Colonic mucosa (tissue), 4 donors: Measurements from ENCODE around the gene FBXO3. TPM values are rescaled to one million over a fixed set of nuclear protein-coding genes. Genes with fewer than 3 reads are reported as not detected.
"Not testable (repeated sequence)": the region's sequence is repeated elsewhere in the genome, so short reads cannot be mapped to it uniquely, and the experiment has no call there.

ENCODE experiments used
- DNase-seq: peaks from one replicate; pipeline ENCODE4 v3.0.0-alpha.2; 2020
- H3K27ac ChIP-seq: fragments of 200-600 bp; one replicate; pipeline ENCODE4 v1.8.0; 2021
- H3K27me3 ChIP-seq: fragments of 200-600 bp; one replicate; pipeline ENCODE4 v1.8.0; 2021
- H3K36me3 ChIP-seq: fragments of 200-600 bp; one replicate; pipeline ENCODE4 v1.8.0; 2021
- H3K4me1 ChIP-seq: fragments of 200-600 bp; one replicate; pipeline ENCODE4 v1.8.0; 2021; ENCODE audit warnings: mild to moderate bottlenecking
- H3K4me3 ChIP-seq: fragments of 200-600 bp; one replicate; pipeline ENCODE4 v1.8.0; 2021
- H3K9ac ChIP-seq, 2 donors: one replicate each; pipeline ENCODE4 v1.7.0; 2013; ENCODE audit warnings: control low read depth in 2 of 2, low read depth in 2 of 2, low read length in 2 of 2
- H3K9me3 ChIP-seq: fragments of 200-600 bp; one replicate; pipeline ENCODE4 v1.8.0; 2021
- intact Hi-C: fragments of 100-400 bp; cut with DNase I; formaldehyde crosslinking; loops from one replicate; pipeline ENCODE4 v1.14.1; 2022
- total RNA-seq, 2 donors: library from RNA; stranded (reverse); fragmentation: NEBNext Ultra II Directional in 1 of 2; extraction: Animal tissue kit (Norgen Biotek cat#: 25700) in 1 of 2; gene quantifications; one replicate each; pipeline ENCODE4 v1.2.1, GENCODE V29; 2021
- TF ChIP-seq, protein P1 (sequence below): fragments of 200-600 bp; IDR thresholded peaks from one replicate; pipeline ENCODE4 v1.8.0; 2022; ENCODE audit warnings: antibody characterized with exemption, mild to moderate bottlenecking
- donor health status: healthy.
- donor health status: DM: no; HTN: no; CAD: no.
- donor health status: DM: no; HTN: no; CAD: no.

FBXO3 gene
- total RNA-seq = 10 to 100 TPM; 30.0 to 36.9 TPM

DNA sequence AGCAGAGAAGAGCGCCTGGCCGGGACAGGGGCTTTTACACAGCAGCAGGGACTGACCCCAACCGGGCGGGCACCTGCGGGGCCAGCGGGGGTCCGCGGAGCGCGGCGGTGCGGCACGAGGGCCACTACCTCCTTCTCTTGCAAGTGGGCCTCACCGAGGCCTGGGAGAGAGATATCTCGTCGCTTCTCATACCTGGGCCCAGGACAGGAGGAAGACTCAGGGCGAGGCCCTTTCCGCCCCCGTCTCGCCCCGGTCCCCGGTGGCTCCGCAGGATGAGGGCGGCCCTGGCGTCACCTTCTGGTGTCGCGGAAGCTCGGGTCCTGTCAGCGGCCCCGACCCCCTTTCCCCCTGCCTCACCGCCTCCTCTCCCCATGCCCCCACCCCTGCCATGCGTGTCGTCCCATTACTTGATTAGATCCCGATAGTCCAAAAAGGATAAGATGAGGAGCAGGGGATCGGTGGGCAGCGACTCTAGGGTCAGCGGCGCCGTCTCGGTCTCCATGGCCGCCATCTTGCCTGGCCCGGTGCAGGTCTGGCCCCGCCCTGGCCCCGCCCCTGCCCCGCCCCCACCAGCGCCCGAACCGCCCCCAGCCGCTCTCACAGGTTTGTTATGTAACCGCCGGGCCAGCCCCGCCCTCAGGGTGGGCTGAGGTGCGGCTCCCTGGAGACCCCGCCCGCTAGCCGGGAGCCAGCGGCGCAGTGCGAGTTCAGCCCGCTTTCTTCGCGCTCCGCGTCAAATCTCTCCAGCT is at the start of gene FBXO3:
TSS of gene FBXO3 (minus strand) at position 534 of the 749 bp plus-strand sequence. CDS start at position 511, 23 bp downstream.
- H3K27ac ChIP-seq = peak within 1 kb of the TSS; percentile 57
- peak within 1 kb of the TSS; percentile 87 for H3K9ac ChIP-seq
- no peaks in the 10 kb centered on the region for H3K4me1 ChIP-seq
- TF ChIP-seq, protein P1, sequence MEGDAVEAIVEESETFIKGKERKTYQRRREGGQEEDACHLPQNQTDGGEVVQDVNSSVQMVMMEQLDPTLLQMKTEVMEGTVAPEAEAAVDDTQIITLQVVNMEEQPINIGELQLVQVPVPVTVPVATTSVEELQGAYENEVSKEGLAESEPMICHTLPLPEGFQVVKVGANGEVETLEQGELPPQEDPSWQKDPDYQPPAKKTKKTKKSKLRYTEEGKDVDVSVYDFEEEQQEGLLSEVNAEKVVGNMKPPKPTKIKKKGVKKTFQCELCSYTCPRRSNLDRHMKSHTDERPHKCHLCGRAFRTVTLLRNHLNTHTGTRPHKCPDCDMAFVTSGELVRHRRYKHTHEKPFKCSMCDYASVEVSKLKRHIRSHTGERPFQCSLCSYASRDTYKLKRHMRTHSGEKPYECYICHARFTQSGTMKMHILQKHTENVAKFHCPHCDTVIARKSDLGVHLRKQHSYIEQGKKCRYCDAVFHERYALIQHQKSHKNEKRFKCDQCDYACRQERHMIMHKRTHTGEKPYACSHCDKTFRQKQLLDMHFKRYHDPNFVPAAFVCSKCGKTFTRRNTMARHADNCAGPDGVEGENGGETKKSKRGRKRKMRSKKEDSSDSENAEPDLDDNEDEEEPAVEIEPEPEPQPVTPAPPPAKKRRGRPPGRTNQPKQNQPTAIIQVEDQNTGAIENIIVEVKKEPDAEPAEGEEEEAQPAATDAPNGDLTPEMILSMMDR = no peak
- no peaks in the 10 kb centered on the region for H3K36me3 ChIP-seq
- no peaks in the 10 kb centered on the region for H3K27me3 ChIP-seq
- no peaks in the 10 kb centered on the region for H3K9me3 ChIP-seq
- peak; percentile 92 for DNase-seq
- H3K4me3 ChIP-seq = peak within 1 kb of the TSS; percentile 94
- intact Hi-C loops = no loop called here

GRCh38 chr11:33822981-33823380 is 48.7 kb upstream of the FBXO3 start:
- H3K9me3 ChIP-seq, H3K4me3 ChIP-seq, H3K4me1 ChIP-seq, H3K9ac ChIP-seq, intact Hi-C loops, H3K27ac ChIP-seq, DNase-seq, H3K36me3 ChIP-seq: not testable (repeated sequence)
- H3K27me3 ChIP-seq = peaks cover 13% of the 10 kb centered on the region

DNA sequence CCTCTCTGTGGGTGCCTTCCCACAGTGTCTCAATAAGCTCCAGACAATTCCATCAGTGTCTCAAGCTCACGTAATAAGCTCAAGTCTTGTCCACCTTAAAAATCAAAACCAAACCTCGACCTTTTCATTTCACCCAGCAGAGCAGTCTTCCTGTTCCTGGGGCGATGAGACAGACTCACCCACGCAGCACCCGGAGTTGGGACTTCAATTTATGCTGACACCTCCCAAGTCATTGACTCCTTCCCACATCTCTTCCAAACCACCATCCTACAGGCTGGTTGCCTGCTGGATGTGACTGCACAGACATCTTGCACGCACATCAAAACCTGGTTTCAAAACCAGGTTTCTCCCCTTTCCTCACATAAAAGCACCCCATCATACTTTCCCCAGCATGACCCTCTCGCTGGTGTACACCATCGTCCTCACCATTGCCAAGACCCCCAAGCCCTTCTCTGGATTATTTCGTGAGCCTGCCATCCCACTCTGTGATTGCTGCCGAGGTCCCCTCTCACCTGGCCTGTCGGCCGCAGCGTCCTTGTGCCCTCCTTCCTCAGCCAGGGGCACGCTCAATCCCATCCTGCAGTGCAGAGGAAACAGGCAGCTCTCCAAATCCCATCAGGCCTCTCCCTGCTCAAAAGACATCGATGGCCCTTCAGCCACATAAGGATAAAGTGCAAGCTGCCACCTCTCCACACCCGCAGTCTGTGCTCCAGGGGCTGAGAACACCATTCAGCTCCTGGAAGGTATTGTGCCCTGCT is 45.1 kb upstream of the FBXO3 start:
- intact Hi-C loops = no loop called here
- Histone ChIP-seq H3K27ac (no peak overlapping the region), H3K4me1 (no peaks in the 10 kb centered on the region), H3K9ac (no peak overlapping the region), H3K36me3 (no peaks in the 10 kb centered on the region), H3K9me3 (no peaks in the 10 kb centered on the region), H3K4me3 (no peak overlapping the region), H3K27me3 (no peaks in the 10 kb centered on the region)
- no peak for DNase-seq
- TF ChIP-seq, protein P1 = no peak

DNA sequence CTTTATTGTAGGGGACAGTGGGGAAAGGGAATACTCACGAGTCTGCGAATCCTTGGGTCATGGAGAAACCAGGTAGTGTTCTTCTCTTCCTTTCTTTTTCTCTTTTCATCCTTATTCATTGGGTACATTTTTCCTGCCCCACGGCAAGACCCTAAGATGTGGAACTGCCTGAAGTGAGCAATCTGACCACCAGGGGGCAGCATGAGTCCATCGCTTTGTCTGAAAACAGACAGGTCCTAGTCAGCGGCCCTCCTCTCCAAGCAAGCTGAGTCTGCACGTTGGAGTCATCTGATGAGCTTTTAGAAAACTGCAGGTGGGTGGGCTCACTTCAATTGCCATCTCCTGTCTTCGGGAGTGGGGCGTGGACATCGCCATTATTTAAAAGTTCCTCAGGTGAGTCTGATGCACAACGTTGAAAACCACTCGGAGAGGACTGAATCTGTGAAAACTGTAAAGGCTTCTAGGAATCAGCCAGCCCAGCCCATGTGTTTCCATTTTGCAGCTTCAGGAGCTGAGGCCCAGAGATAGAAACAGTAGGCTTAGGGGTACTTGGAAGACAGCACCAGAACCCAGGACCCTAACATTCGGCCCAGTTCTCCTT is 34.0 kb upstream of the FBXO3 start:
- Histone ChIP-seq H3K4me1 (no peaks in the 10 kb centered on the region), H3K36me3 (no peaks in the 10 kb centered on the region), H3K27me3 (no peaks in the 10 kb centered on the region), H3K4me3 (no peak overlapping the region), H3K9me3 (no peaks in the 10 kb centered on the region), H3K9ac (no peak overlapping the region), H3K27ac (no peak overlapping the region)
- intact Hi-C loops = no loop called here
- TF ChIP-seq, protein P1 = peak; percentile 73
- peak; percentile 86 for DNase-seq

DNA sequence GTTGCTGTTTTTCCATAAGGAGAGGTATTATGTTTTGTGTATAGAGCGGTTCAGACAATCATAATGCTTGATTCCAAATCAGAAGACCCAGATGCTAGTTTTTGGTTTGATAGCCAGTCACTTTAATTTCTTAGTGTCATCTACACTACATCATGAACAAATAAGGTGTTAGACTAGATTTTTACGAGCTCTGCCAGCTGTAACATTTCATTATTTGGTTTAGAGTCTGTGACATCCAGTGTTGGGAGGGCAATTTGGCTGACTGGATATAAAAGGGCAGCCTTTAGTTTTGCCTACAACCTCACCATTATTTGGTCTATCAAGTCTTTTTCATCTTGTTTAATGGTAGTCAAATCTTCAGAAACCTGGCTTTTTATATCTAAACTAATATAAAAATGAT is 30.2 kb upstream of the FBXO3 start:
- Histone ChIP-seq H3K4me3 (no peak overlapping the region), H3K27ac (no peak overlapping the region), H3K9me3 (no peaks in the 10 kb centered on the region), H3K36me3 (no peaks in the 10 kb centered on the region), H3K27me3 (peaks cover 6% of the 10 kb centered on the region), H3K4me1 (no peaks in the 10 kb centered on the region), H3K9ac (no peak overlapping the region)
- intact Hi-C loops = no loop called here
- TF ChIP-seq, protein P1 = no peak
- DNase-seq = no peak
